Osteocyte (in vitro differentiated cells): ENCODE data around the gene CREB5. TPM values are rescaled to one million over a fixed set of nuclear protein-coding genes. Genes with fewer than 3 reads are reported as not detected.

Experiments
- DNase-seq: peaks from one replicate; pipeline ENCODE4 v3.0.0; 2021; ENCODE audit warnings: mixed read lengths; ENCODE audit not compliant: unreplicated experiment; ENCODE audit errors: extremely low spot score
- H3K27ac Mint-ChIP-seq: one replicate; pipeline ENCODE4 v1.8.0; 2021; ENCODE audit warnings: mild to moderate bottlenecking, mixed read lengths; ENCODE audit not compliant: unreplicated experiment
- H3K27me3 Mint-ChIP-seq: one replicate; pipeline ENCODE4 v1.8.0; 2021; ENCODE audit warnings: mixed read lengths; ENCODE audit not compliant: unreplicated experiment
- H3K36me3 Mint-ChIP-seq: one replicate; pipeline ENCODE4 v1.8.0; 2021; ENCODE audit warnings: mixed read lengths; ENCODE audit not compliant: unreplicated experiment
- H3K4me1 Mint-ChIP-seq: one replicate; pipeline ENCODE4 v1.8.0; 2021; ENCODE audit warnings: mixed read lengths; ENCODE audit not compliant: unreplicated experiment
- H3K4me3 Mint-ChIP-seq: one replicate; pipeline ENCODE4 v1.8.0; 2021; ENCODE audit warnings: mild to moderate bottlenecking, moderate library complexity, mixed read lengths; ENCODE audit not compliant: unreplicated experiment
- H3K9me3 Mint-ChIP-seq: one replicate; pipeline ENCODE4 v1.8.0; 2021; ENCODE audit warnings: mixed read lengths; ENCODE audit not compliant: unreplicated experiment
- CTCF ChIP-seq: fragments of 200-600 bp; sonication (generic); IDR thresholded peaks from 2 replicates; pipeline ENCODE4 v1.5.0; 2021; ENCODE audit warnings: antibody characterized with exemption, mild to moderate bottlenecking, moderate library complexity
- total RNA-seq: library from RNA; stranded (reverse); gene quantifications from 2 replicates; pipeline ENCODE4 v1.2.1, GENCODE V29; 2021

Gene CREB5
- total RNA-seq, 1 donor from 2014 or later: 7.5 TPM

- no peak for DNase-seq
- no peak overlapping the region for H3K4me3 Mint-ChIP-seq
- no peaks in the 10 kb centered on the region for H3K36me3 Mint-ChIP-seq
- TF ChIP-seq CTCF: peak; percentile 70
- no peaks in the 10 kb centered on the region for H3K9me3 Mint-ChIP-seq
- H3K27me3 Mint-ChIP-seq: no peaks in the 10 kb centered on the region
- peaks cover 39% of the 10 kb centered on the region for H3K4me1 Mint-ChIP-seq
- H3K27ac Mint-ChIP-seq: no peak overlapping the region
Measured at GRCh38 chr7:28626624-28627262, 214.4 kb downstream of the CREB5 start.

GRCh38 chr7:28627263-28627653 lies 214.9 kb downstream of the CREB5 start:
- no peak overlapping the region for H3K27ac Mint-ChIP-seq

GRCh38 chr7:28627896-28628295 lies 215.6 kb downstream of the CREB5 start:
- Mint-ChIP-seq H3K27me3 (peaks cover 4% of the 10 kb centered on the region), H3K4me1 (peaks cover 44% of the 10 kb centered on the region), H3K36me3 (no peaks in the 10 kb centered on the region), H3K4me3 (no peak overlapping the region), H3K9me3 (no peaks in the 10 kb centered on the region), H3K27ac (no peak overlapping the region)
- no peak for DNase-seq
- TF ChIP-seq CTCF: no peak

More at GRCh38 chr7:28627263-28627653, 214.9 kb downstream of the CREB5 start:
- Mint-ChIP-seq H3K9me3 (no peaks in the 10 kb centered on the region), H3K36me3 (no peaks in the 10 kb centered on the region), H3K4me3 (no peak overlapping the region), H3K4me1 (peaks cover 41% of the 10 kb centered on the region), H3K27me3 (peaks cover 2% of the 10 kb centered on the region)
- TF ChIP-seq CTCF: no peak
- no peak for DNase-seq

GRCh38 chr7:28629216-28629842 lies 217.0 kb downstream of the CREB5 start:
- no peak for DNase-seq
- peaks cover 4% of the 10 kb centered on the region for H3K27me3 Mint-ChIP-seq
- H3K4me1 Mint-ChIP-seq: peaks cover 31% of the 10 kb centered on the region
- no peak overlapping the region for H3K4me3 Mint-ChIP-seq
- no peaks in the 10 kb centered on the region for H3K36me3 Mint-ChIP-seq
- peak overlapping the region; percentile 70 for H3K27ac Mint-ChIP-seq
- H3K9me3 Mint-ChIP-seq: no peaks in the 10 kb centered on the region
- no peak for TF ChIP-seq CTCF

GRCh38 chr7:28630350-28630749 lies 218.0 kb downstream of the CREB5 start:
- no peak for DNase-seq
- no peak overlapping the region for H3K4me3 Mint-ChIP-seq
- peak overlapping the region; percentile 67 for H3K27ac Mint-ChIP-seq
- H3K9me3 Mint-ChIP-seq: no peaks in the 10 kb centered on the region
- TF ChIP-seq CTCF: no peak
- peaks cover 4% of the 10 kb centered on the region for H3K27me3 Mint-ChIP-seq
- H3K36me3 Mint-ChIP-seq: no peaks in the 10 kb centered on the region
- peaks cover 31% of the 10 kb centered on the region for H3K4me1 Mint-ChIP-seq
